Mammary epithelial cell (primary cell): ENCODE data around the gene ISOC2.
A peak's percentile ranks its signal among the peaks of the same experiment; 100 is the strongest.

Experiments
- EZH2 ChIP-seq: IDR thresholded peaks from 2 replicates; pipeline ENCODE4 v1.6.1; 2012; ENCODE audit warnings: low read length, inconsistent platforms, borderline replicate concordance
- TF ChIP-seq, protein P1 (sequence below), 2 donors: IDR thresholded peaks in 1 of 2; conservative IDR thresholded peaks in 1 of 2; 2 replicates each; pipeline ENCODE4 v1.5.1; 2011 to 2012; ENCODE audit warnings: inconsistent platforms in 2 of 2, low read length in 2 of 2, mild to moderate bottlenecking in 2 of 2, control low read depth in 1 of 2, low read depth in 1 of 2; ENCODE audit not compliant: insufficient read depth in 1 of 2; ENCODE audit errors: extremely low read depth in 1 of 2

DNA sequence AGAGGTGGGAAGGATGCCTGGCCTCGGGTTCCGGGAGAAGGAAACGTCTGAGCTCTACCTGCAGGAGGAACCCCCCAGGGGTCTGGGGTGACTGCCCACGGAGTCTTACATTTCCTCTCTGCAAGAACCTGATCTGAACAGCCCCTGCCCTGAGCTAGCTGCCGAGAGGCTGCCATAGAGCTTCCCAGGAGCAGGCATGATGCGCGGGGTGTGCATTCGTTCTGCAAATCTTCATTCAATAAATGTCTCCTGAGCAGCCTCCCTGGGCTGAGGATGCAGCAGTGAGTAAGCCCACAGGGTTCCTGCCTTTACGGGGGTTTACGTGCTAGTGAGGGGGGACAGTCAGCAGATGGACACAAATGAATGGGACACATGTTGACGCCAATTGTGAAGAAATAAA lies 16.8 kb downstream of the ISOC2 start:
- TF ChIP-seq, protein P1, sequence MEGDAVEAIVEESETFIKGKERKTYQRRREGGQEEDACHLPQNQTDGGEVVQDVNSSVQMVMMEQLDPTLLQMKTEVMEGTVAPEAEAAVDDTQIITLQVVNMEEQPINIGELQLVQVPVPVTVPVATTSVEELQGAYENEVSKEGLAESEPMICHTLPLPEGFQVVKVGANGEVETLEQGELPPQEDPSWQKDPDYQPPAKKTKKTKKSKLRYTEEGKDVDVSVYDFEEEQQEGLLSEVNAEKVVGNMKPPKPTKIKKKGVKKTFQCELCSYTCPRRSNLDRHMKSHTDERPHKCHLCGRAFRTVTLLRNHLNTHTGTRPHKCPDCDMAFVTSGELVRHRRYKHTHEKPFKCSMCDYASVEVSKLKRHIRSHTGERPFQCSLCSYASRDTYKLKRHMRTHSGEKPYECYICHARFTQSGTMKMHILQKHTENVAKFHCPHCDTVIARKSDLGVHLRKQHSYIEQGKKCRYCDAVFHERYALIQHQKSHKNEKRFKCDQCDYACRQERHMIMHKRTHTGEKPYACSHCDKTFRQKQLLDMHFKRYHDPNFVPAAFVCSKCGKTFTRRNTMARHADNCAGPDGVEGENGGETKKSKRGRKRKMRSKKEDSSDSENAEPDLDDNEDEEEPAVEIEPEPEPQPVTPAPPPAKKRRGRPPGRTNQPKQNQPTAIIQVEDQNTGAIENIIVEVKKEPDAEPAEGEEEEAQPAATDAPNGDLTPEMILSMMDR (conservative IDR thresholded peaks at IDR 0.05 in 1 of 2, IDR thresholded peaks at IDR 0.05 in 1 of 2; ENCODE audit: extremely low read depth in 1 of 2, insufficient read depth in 1 of 2, low read depth in 1 of 2, low read length in 2 of 2), result no peak
- TF ChIP-seq EZH2, result peak; percentile 28
